ENCODE results near the gene OSBPL9. TPM values are rescaled to one million over a fixed set of nuclear protein-coding genes. Genes with fewer than 3 reads are reported as not detected.

The OSBPL9 gene
- total RNA-seq, 1 experiment from 2014 or later: 52.6 TPM

- peak overlapping the region; percentile 86 for H3K4me2 ChIP-seq (ENCODE audit: low read length)
- no peak for DNase-seq (ENCODE audit: low read depth, low spot score)
- no TSS peak for BruUV-seq (replicated peaks)
- ATAC-seq: no peak
- no peaks in the 10 kb centered on the region for H3K36me3 ChIP-seq (ENCODE audit: control insufficient read depth in 1 of 2, insufficient read depth in 2 of 2, low read length in 2 of 2)
- no peaks in the 10 kb centered on the region for H3K9me2 ChIP-seq (ENCODE audit: insufficient read depth)
- no peaks in the 10 kb centered on the region for H4K20me1 ChIP-seq (ENCODE audit: insufficient read depth)
- no peak overlapping the region for H3K27ac ChIP-seq (ENCODE audit: low read depth, low read length)
- intact Hi-C loops (cut with micrococcal nuclease): loop anchor here (2.0 kb wide), 1 partner anchor 48 kb away; no protein-coding TSS in a partner anchor
- no peaks in the 10 kb centered on the region for H3K27me3 ChIP-seq (ENCODE audit: insufficient read depth, low read length)
- peak overlapping the region; percentile 68 to 96 for H3K4me3 ChIP-seq (replicated peaks in 1 of 2; ENCODE audit: low read depth in 1 of 2, low read length in 2 of 2)
- H3K9ac ChIP-seq (ENCODE audit: low read length): 0 out of 2 replicates have a peak overlapping the region, but pooled peaks have one; percentile 7
- H3K4me1 ChIP-seq (ENCODE audit: control insufficient read depth in 1 of 2, insufficient read depth in 2 of 2, low read length in 2 of 2): peaks cover 15 to 42% of the 10 kb centered on the region in 2 experiments
- RAD21 ChIA-PET (ENCODE audit: low non-redundant PET in 1 of 2, low total read pairs in 2 of 2, uncharacterized antibody in 2 of 2, unreplicated experiment in 2 of 2): no interaction called here
- no peaks in the 10 kb centered on the region for H3K9me3 ChIP-seq (ENCODE audit: control insufficient read depth in 1 of 2, insufficient read depth in 1 of 2, low read depth in 1 of 2, low read length in 2 of 2)
- peaks cover 40% of the 10 kb centered on the region for H3K79me2 ChIP-seq (ENCODE audit: insufficient read depth, low read length)
- TF ChIP-seq JUND (IDR thresholded peaks at IDR 0.05) (no peak), CTCF (IDR thresholded peaks at IDR 0.05 in 2 of 3, conservative IDR thresholded peaks at IDR 0.05 in 1 of 3; ENCODE audit: borderline replicate concordance in 1 of 3, insufficient read depth in 1 of 3, low read depth in 2 of 3, low read length in 2 of 3) (no peak), ZFX (IDR thresholded peaks at IDR 0.05) (no peak), SRF (IDR thresholded peaks at IDR 0.05; ENCODE audit: low read depth) (no peak), EZH2 (IDR thresholded peaks at IDR 0.05) (no peak), POLR2A (IDR thresholded peaks at IDR 0.05; ENCODE audit: borderline replicate concordance, extremely low read depth, insufficient read depth, insufficient read length) (no peak), SP1 (IDR thresholded peaks at IDR 0.05; ENCODE audit: low read depth) (no peak)
- POLR2A ChIA-PET: no interaction called here
- CTCF ChIA-PET: no interaction called here
- peak overlapping the region; percentile 85 for H2AFZ ChIP-seq (ENCODE audit: low read depth, low read length, poor library complexity, severe bottlenecking)
Observed at GRCh38 chr1:51616490-51616889, 402 bp upstream of the OSBPL9 start.

- ChIA-PET RAD21 (ENCODE audit: low non-redundant PET in 1 of 2, low total read pairs in 2 of 2, uncharacterized antibody in 2 of 2, unreplicated experiment in 2 of 2) (no interaction called here), CTCF (no interaction called here), POLR2A (no interaction called here)
- Histone ChIP-seq H3K36me3 (ENCODE audit: control insufficient read depth in 1 of 2, insufficient read depth in 2 of 2, low read length in 2 of 2) (no peaks in the 10 kb centered on the region), H3K4me3 (replicated peaks in 1 of 2; ENCODE audit: low read depth in 1 of 2, low read length in 2 of 2) (no peak overlapping the region), H3K4me1 (ENCODE audit: control insufficient read depth in 1 of 2, insufficient read depth in 2 of 2, low read length in 2 of 2) (peaks cover 33 to 64% of the 10 kb centered on the region in 2 experiments), H3K9me2 (ENCODE audit: insufficient read depth) (no peaks in the 10 kb centered on the region), H3K9me3 (ENCODE audit: control insufficient read depth in 1 of 2, insufficient read depth in 1 of 2, low read depth in 1 of 2, low read length in 2 of 2) (no peaks in the 10 kb centered on the region), H3K4me2 (ENCODE audit: low read length) (no peak overlapping the region), H3K9ac (ENCODE audit: low read length) (no peak overlapping the region), H3K27ac (ENCODE audit: low read depth, low read length) (no peak overlapping the region), H3K27me3 (ENCODE audit: insufficient read depth, low read length) (no peaks in the 10 kb centered on the region), H3K79me2 (ENCODE audit: insufficient read depth, low read length) (peaks cover 59% of the 10 kb centered on the region), H2AFZ (ENCODE audit: low read depth, low read length, poor library complexity, severe bottlenecking) (no peak overlapping the region), H4K20me1 (ENCODE audit: insufficient read depth) (no peaks in the 10 kb centered on the region)
- intact Hi-C loops (cut with micrococcal nuclease): no loop called here
- ATAC-seq: no peak
- no TSS peak for BruUV-seq (replicated peaks)
- no peak for DNase-seq (ENCODE audit: low read depth, low spot score)
- TF ChIP-seq ELF1 (IDR thresholded peaks at IDR 0.05; ENCODE audit: borderline replicate concordance, low read depth): no peak
- TF ChIP-seq YY1 (IDR thresholded peaks at IDR 0.05; ENCODE audit: extremely low read depth, insufficient replicate concordance, low read depth, low read length): no peak
- no peak for TF ChIP-seq SRF (IDR thresholded peaks at IDR 0.05; ENCODE audit: low read depth)
- no peak for TF ChIP-seq ZBTB33 (IDR thresholded peaks at IDR 0.05; ENCODE audit: extremely low read depth, insufficient replicate concordance, low read length)
- no peak for TF ChIP-seq EGR1 (IDR thresholded peaks at IDR 0.05; ENCODE audit: low read depth)
Observed at GRCh38 chr1:51618715-51619114, 1.8 kb downstream of the OSBPL9 start.
